Breast epithelium (tissue), 3 donors: ENCODE results near the gene ANKRD11.
"Not testable (repeated sequence)": the region's sequence is repeated elsewhere in the genome, so short reads cannot be mapped to it uniquely, and the experiment has no call there.

Experiments used
- CTCF ChIP-seq, 3 donors: fragments of 450-650 bp; IDR thresholded peaks; one replicate each; pipeline ENCODE4 v1.5.1; 2016 to 2017; ENCODE audit warnings: antibody characterized with exemption in 3 of 3, mild to moderate bottlenecking in 3 of 3, moderate library complexity in 3 of 3
- POLR2AphosphoS5 ChIP-seq, 3 donors: sonication (generic); formaldehyde crosslinking; IDR thresholded peaks; one replicate each; pipeline ENCODE4 v1.6.1; 2017; ENCODE audit warnings: antibody characterized with exemption in 3 of 3

DNA sequence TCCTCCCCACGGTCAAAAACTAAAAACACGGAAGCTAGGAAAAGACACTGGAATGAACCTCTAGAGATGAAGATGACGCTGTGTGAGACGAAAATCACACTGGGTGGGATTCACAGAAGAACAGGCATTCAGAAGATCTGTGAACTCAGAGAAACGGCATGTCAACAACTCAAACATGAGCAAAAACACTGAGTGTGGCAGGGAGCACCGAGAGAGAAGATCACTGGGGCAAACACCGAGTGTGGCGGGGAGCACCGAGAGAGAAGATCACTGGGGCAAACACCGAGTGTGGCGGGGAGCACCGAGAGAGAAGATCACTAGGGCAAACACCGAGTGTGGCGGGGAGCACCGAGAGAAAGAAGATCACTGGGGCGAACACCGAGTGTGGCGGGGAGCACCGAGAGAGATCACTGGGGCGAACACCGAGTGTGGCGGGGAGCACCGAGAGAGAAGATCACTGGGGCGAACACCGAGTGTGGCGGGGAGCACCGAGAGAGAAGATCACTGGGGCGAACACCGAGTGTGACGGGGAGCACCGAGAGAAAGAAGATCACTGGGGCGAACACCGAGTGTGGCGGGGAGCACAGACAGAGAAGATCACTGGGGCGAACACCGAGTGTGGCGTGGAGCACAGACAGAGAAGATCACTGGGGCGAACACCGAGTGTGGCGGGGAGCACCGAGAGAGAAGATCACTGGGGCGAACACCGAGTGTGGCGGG lies 100.7 kb downstream of the ANKRD11 start:
- not testable (repeated sequence) for TF ChIP-seq CTCF, POLR2AphosphoS5 (IDR thresholded peaks at IDR 0.05)
